Panc1 (cell line): ENCODE measurements around the gene LMAN1L.
A peak's percentile ranks its signal among the peaks of the same experiment; 100 is the strongest.

Experiments
- CTCF ChIP-seq: fragments of 450-650 bp; IDR thresholded peaks from 2 replicates; pipeline ENCODE4 v1.5.1; 2017; ENCODE audit warnings: mild to moderate bottlenecking
- POLR2AphosphoS5 ChIP-seq: IDR thresholded peaks from 2 replicates; pipeline ENCODE4 v1.6.1; 2012; ENCODE audit warnings: mild to moderate bottlenecking, low read depth, low read length, moderate library complexity
- REST ChIP-seq, 2 experiments: IDR thresholded peaks; 2 replicates each; pipeline ENCODE4 v1.6.1; 2011 to 2012; ENCODE audit warnings: low read depth in 2 of 2, control low read depth in 1 of 2, low read length in 1 of 2, mild to moderate bottlenecking in 1 of 2, moderate library complexity in 1 of 2; ENCODE audit not compliant: insufficient read depth in 1 of 2

- TF ChIP-seq POLR2AphosphoS5 = peak; percentile 37; the same call in 1 of the 2 replicates
- TF ChIP-seq CTCF = peak; percentile 99
- no peak for TF ChIP-seq REST (IDR thresholded peaks at IDR 0.05; ENCODE audit: insufficient read depth in 1 of 2, low read depth in 2 of 2, low read length in 1 of 2)
Measured at GRCh38 chr15:74781431-74782258, 31.0 kb upstream of the LMAN1L start, which contains the start of gene CSK.
